Mesendoderm (in vitro differentiated cells): ENCODE measurements around the gene USP7.

Experiments
- DNase-seq: peaks from one replicate; pipeline ENCODE4 v3.0.0; 2013
- H2AK5ac ChIP-seq: 2 replicates; pipeline ENCODE4 v1.6.1; 2013; ENCODE audit warnings: low read length, inconsistent platforms
- H2BK120ac ChIP-seq: 2 replicates; pipeline ENCODE4 v1.6.1; 2013; ENCODE audit warnings: low read depth, mild to moderate bottlenecking, low read length, moderate library complexity, mixed read lengths
- H2BK15ac ChIP-seq: replicated peaks from 2 replicates; pipeline ENCODE4 v1.6.1; 2013; ENCODE audit warnings: low read depth, mild to moderate bottlenecking, moderate library complexity
- H2BK5ac ChIP-seq: 2 replicates; pipeline ENCODE4 v1.6.1; 2013; ENCODE audit warnings: low read length, inconsistent platforms
- H3K18ac ChIP-seq: 2 replicates; pipeline ENCODE4 v1.6.1; 2013; ENCODE audit warnings: mild to moderate bottlenecking, low read length, mixed read lengths
- H3K23ac ChIP-seq: one replicate; pipeline ENCODE4 v1.6.1; 2013; ENCODE audit warnings: low read length
- H3K27ac ChIP-seq: 2 replicates; pipeline ENCODE4 v1.5.1; 2013; ENCODE audit warnings: low read depth, mild to moderate bottlenecking, inconsistent platforms, low read length, moderate library complexity
- H3K27me3 ChIP-seq: 2 replicates; pipeline ENCODE4 v1.6.1; 2013; ENCODE audit warnings: low read length, control low read depth, mild to moderate bottlenecking, inconsistent platforms; ENCODE audit not compliant: insufficient read depth, poor library complexity
- H3K36me3 ChIP-seq: 2 replicates; pipeline ENCODE4 v1.6.1; 2013; ENCODE audit warnings: low read length, inconsistent platforms; ENCODE audit not compliant: control insufficient read depth, insufficient read depth
- H3K4ac ChIP-seq: one replicate; pipeline ENCODE4 v1.6.1; 2013; ENCODE audit warnings: low read depth, mild to moderate bottlenecking, low read length, moderate library complexity
- H3K4me1 ChIP-seq: 2 replicates; pipeline ENCODE4 v1.6.1; 2013; ENCODE audit warnings: low read depth, low read length, inconsistent platforms; ENCODE audit not compliant: control insufficient read depth
- H3K4me2 ChIP-seq: 2 replicates; pipeline ENCODE4 v1.6.1; 2013; ENCODE audit warnings: low read length
- H3K4me3 ChIP-seq: 2 replicates; pipeline ENCODE4 v1.5.1; 2013; ENCODE audit warnings: mild to moderate bottlenecking, low read length
- H3K56ac ChIP-seq: one replicate; pipeline ENCODE4 v1.6.1; 2013; ENCODE audit warnings: low read length
- H3K79me1 ChIP-seq: 2 replicates; pipeline ENCODE4 v1.6.1; 2013; ENCODE audit warnings: low read length, inconsistent platforms
- H3K79me2 ChIP-seq: 2 replicates; pipeline ENCODE4 v1.6.1; 2013; ENCODE audit warnings: mild to moderate bottlenecking, low read length; ENCODE audit not compliant: control insufficient read depth, insufficient read depth
- H3K9ac ChIP-seq: 2 replicates; pipeline ENCODE4 v1.6.1; 2013; ENCODE audit warnings: low read length, inconsistent platforms
- H4K5ac ChIP-seq: one replicate; pipeline ENCODE4 v1.6.1; 2013; ENCODE audit warnings: low read length
- H4K8ac ChIP-seq: one replicate; pipeline ENCODE4 v1.6.1; 2013; ENCODE audit warnings: low read depth, mild to moderate bottlenecking, control low read depth, low read length, moderate library complexity
- WGBS: extraction: QIAGEN DNeasy Blood & Tissue Kit; methylation state at CpG from one replicate; pipeline ENCODE4 v1.1.7; 2013; ENCODE audit warnings: low lambda C conversion rate, missing lambda C conversion rate; ENCODE audit not compliant: insufficient coverage; ENCODE audit errors: extremely low coverage; 5-methylcytosine and 5-hydroxymethylcytosine counted together

USP7 gene

DNA sequence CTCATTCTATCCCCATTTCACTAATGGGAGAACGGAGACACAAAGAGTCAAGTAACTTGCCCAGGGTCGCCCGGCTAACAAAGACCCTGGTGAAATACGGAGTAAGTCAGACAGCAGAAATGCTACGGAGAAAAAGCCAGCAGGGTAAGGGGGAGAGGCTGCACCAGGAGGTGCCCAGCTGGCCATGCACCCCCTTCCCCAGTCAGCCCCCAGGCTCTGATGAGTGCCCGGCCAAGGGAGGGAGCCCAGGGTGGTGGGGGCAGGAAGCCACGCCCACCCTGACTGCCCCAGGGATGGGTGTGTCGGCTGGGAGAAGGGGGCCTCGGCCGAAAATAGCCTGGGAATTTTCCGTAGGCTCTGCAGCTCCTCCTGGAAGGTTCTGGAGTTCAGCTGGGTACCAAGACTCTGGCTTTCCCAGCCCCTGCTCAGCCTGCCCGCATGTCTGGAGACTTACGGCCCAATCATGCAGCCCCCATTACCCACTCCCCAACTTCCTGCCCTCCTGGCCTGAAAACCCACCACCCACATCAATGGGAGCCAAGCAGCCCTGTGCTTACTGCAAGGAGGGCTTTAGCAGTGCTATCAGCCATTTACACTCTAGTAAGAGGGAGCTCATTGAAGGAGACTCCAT is 99.1 kb downstream of the USP7 start:
- Histone ChIP-seq H3K18ac (peak overlapping the region; percentile 6), H3K79me2 (peaks cover 73% of the 10 kb centered on the region), H3K4me2 (no peak overlapping the region), H3K27me3 (no peaks in the 10 kb centered on the region), H3K23ac (peak overlapping the region; percentile 29), H2BK120ac (no peak overlapping the region), H3K4me1 (peaks cover 20% of the 10 kb centered on the region), H3K4me3 (no peak overlapping the region), H3K4ac (no peak overlapping the region), H3K56ac (peak overlapping the region; percentile 76), H2BK5ac (no peak overlapping the region), H3K9ac (peak overlapping the region; percentile 58), H3K27ac (peak overlapping the region; percentile 22), H2AK5ac (no peak overlapping the region), H3K36me3 (no peaks in the 10 kb centered on the region), H4K8ac (no peak overlapping the region), H2BK15ac (no peak overlapping the region), H3K79me1 (peaks cover 31% of the 10 kb centered on the region), H4K5ac (no peak overlapping the region)
- no CpG with 5 or more reads among the region's 13 CpGs for WGBS
- DNase-seq = peak; percentile 40

- WGBS = no CpG with 5 or more reads among the region's 17 CpGs
- no peak overlapping the region for H3K4me2 ChIP-seq
- H2BK120ac ChIP-seq = no peak overlapping the region
- H3K9ac ChIP-seq = peak overlapping the region; percentile 24
- H3K4me1 ChIP-seq = peaks cover 20% of the 10 kb centered on the region
- H4K5ac ChIP-seq = no peak overlapping the region
- no peak overlapping the region for H2BK5ac ChIP-seq
- no peak overlapping the region for H2BK15ac ChIP-seq
- H3K27ac ChIP-seq = no peak overlapping the region
- peaks cover 80% of the 10 kb centered on the region for H3K79me2 ChIP-seq
- peaks cover 36% of the 10 kb centered on the region for H3K79me1 ChIP-seq
- no peak overlapping the region for H3K18ac ChIP-seq
- H3K4me3 ChIP-seq = no peak overlapping the region
- peak overlapping the region; percentile 42 for H3K56ac ChIP-seq
- peaks cover 3% of the 10 kb centered on the region for H3K36me3 ChIP-seq
- no peaks in the 10 kb centered on the region for H3K27me3 ChIP-seq
- DNase-seq = peak; percentile 84
- H3K23ac ChIP-seq = no peak overlapping the region
- H3K4ac ChIP-seq = no peak overlapping the region
- no peak overlapping the region for H2AK5ac ChIP-seq
- H4K8ac ChIP-seq = no peak overlapping the region
These were observed 99.9 kb downstream of the USP7 start for GRCh38 chr16:8863594-8864424.

- Histone ChIP-seq H2BK15ac (no peak overlapping the region), H3K4me1 (peaks cover 20% of the 10 kb centered on the region), H3K79me1 (peaks cover 39% of the 10 kb centered on the region), H3K4ac (no peak overlapping the region), H3K4me2 (no peak overlapping the region), H3K27ac (no peak overlapping the region), H2AK5ac (no peak overlapping the region), H4K8ac (no peak overlapping the region), H3K18ac (no peak overlapping the region), H4K5ac (no peak overlapping the region), H2BK120ac (no peak overlapping the region), H3K56ac (no peak overlapping the region), H3K27me3 (no peaks in the 10 kb centered on the region), H3K79me2 (peaks cover 76% of the 10 kb centered on the region), H3K4me3 (no peak overlapping the region), H3K9ac (no peak overlapping the region), H3K36me3 (peaks cover 6% of the 10 kb centered on the region), H2BK5ac (no peak overlapping the region), H3K23ac (no peak overlapping the region)
- no CpG with 5 or more reads among the region's 14 CpGs for WGBS
- DNase-seq = no peak
These were observed 101.2 kb downstream of the USP7 start for GRCh38 chr16:8862309-8863130.

DNA sequence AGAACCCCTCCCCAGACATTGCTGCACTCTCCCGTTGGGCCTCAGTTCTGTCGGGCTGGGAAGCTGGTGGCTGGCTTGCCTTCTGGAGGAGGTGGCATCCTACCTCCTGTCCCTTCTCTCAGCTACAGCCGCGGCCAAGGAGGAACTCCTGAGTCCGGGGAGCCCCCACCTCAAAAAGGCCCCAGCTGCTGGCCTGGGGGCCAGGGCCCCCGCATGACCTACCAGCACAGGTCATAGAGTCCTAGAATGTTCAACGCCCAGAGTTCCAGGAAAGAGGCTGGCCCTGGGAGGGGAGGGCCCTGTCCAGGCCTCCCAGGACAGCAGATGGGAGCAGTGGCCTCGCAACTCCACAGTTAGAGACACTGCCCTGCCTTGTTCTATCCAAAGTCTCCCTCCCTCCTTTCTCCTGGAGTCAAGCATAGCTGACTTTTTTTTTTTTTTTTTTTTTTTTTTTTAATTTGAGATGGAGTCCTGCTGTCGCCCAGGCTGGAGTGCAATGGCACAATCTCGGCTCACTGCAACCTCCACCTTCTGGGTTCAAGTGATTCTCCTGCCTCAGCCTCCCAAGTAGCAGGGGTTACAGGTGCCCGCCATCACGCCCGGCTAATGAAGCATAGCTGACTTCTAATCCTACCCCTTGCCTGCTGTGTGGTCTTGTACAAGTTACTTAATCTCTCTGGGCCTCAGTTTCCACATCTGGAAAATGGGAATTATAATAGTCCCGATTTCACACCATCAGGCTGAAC is 102.0 kb downstream of the USP7 start:
- Histone ChIP-seq H2BK120ac (no peak overlapping the region), H3K18ac (no peak overlapping the region), H4K8ac (no peak overlapping the region), H3K9ac (no peak overlapping the region), H3K4me1 (peaks cover 20% of the 10 kb centered on the region), H2BK5ac (no peak overlapping the region), H3K4ac (no peak overlapping the region), H3K27me3 (no peaks in the 10 kb centered on the region), H2BK15ac (no peak overlapping the region), H3K23ac (no peak overlapping the region), H3K36me3 (peaks cover 8% of the 10 kb centered on the region), H3K79me1 (peaks cover 36% of the 10 kb centered on the region), H3K79me2 (peaks cover 69% of the 10 kb centered on the region), H2AK5ac (no peak overlapping the region), H3K27ac (no peak overlapping the region), H3K4me2 (no peak overlapping the region), H3K56ac (peak overlapping the region; percentile 34), H3K4me3 (no peak overlapping the region), H4K5ac (no peak overlapping the region)
- no CpG with 5 or more reads among the region's 14 CpGs for WGBS
- DNase-seq = no peak
